ENCODE results near the gene C1orf53.
"Not testable (repeated sequence)": the region's sequence is repeated elsewhere in the genome, so short reads cannot be mapped to it uniquely, and the experiment has no call there.

GRCh38 chr1:197953472-197953871 lies 51.0 kb downstream of the C1orf53 start:
- not testable (repeated sequence) for TF ChIP-seq CTCF (tag by site-specific recombination; IDR thresholded peaks at IDR 0.05); ZSCAN5A (tag by site-specific recombination; IDR thresholded peaks at IDR 0.05); ZNF146 (tag by site-specific recombination; IDR thresholded peaks at IDR 0.05); ZNF274 (IDR thresholded peaks at IDR 0.05; ENCODE audit: low read length); ZNF274 (tag by site-specific recombination; IDR thresholded peaks at IDR 0.05; ENCODE audit: borderline replicate concordance); ZNF704 (tag by site-specific recombination; IDR thresholded peaks at IDR 0.05); YY1 (tag by site-specific recombination; IDR thresholded peaks at IDR 0.05); FEZF1 (tag by site-specific recombination; IDR thresholded peaks at IDR 0.05); ZNF645 (tag by site-specific recombination; IDR thresholded peaks at IDR 0.05); ZBTB21 (tag by site-specific recombination; IDR thresholded peaks at IDR 0.05); ZNF2 (tag by site-specific recombination; IDR thresholded peaks at IDR 0.05); GLI4 (tag by site-specific recombination; IDR thresholded peaks at IDR 0.05)

Measured in HEK293 (cell line).